ENCODE measurements around the gene ILF3.

DNA sequence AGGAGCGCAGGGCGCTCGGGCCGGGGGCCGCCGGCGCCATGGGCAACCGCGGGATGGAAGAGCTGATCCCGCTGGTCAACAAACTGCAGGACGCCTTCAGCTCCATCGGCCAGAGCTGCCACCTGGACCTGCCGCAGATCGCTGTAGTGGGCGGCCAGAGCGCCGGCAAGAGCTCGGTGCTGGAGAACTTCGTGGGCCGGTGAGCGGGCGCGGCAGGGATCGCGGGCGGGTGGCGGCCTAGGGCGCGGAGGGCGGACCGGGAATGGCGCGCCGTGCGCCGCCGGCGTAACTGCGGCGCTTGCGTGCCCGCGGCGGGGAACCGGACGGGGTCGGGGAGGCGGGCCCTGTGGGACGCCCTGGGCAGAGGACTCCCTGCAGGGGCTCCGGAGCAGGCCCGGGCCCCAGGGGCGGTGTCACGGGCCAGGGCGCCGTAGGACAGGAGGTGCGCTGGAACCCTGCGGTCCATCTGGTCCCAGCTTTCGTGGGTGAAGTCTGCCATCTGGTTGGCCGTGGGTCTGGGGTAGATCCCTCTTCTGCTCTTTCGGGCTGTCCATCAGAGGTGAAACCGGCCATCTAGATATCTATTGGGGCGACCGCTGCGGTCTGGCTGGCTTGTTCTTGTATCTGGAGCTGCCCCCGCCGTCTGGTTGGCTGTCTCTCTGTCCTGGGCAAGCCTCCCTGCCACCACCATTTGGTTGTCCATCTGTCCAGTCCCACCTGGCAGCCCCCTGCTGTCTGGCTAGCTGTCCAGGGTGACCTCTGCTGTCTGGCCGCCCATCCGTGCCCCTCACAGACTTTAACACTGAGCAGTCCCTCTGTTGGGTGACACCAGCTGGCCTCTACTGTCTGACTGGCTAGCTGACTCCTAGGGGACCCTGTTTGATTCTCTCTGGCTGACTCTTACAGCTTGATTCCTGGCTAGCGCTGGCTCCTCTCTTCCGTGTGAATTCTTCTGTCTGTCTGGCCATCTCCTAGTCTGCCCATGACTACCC lies 64.4 kb downstream of the ILF3 start:
- TF ChIP-seq POLR2A (IDR thresholded peaks at IDR 0.05): no peak
- TF ChIP-seq, protein P1, sequence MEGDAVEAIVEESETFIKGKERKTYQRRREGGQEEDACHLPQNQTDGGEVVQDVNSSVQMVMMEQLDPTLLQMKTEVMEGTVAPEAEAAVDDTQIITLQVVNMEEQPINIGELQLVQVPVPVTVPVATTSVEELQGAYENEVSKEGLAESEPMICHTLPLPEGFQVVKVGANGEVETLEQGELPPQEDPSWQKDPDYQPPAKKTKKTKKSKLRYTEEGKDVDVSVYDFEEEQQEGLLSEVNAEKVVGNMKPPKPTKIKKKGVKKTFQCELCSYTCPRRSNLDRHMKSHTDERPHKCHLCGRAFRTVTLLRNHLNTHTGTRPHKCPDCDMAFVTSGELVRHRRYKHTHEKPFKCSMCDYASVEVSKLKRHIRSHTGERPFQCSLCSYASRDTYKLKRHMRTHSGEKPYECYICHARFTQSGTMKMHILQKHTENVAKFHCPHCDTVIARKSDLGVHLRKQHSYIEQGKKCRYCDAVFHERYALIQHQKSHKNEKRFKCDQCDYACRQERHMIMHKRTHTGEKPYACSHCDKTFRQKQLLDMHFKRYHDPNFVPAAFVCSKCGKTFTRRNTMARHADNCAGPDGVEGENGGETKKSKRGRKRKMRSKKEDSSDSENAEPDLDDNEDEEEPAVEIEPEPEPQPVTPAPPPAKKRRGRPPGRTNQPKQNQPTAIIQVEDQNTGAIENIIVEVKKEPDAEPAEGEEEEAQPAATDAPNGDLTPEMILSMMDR (IDR thresholded peaks at IDR 0.05): no peak
